Stimulated activated CD8-positive, alpha-beta memory T cell treated with anti-CD3 and anti-CD28 coated beads, Interleukin-15, amount 100 ng/mL, for 24 hours (primary cell): Measurements from ENCODE around the gene TMEM202.
"Not testable (repeated sequence)": the region's sequence is repeated elsewhere in the genome, so short reads cannot be mapped to it uniquely, and the experiment has no call there.

Experiments used
- DNase-seq: peaks from one replicate; pipeline ENCODE4 v3.0.0-alpha.2; 2020; ENCODE audit warnings: low read depth

Gene TMEM202

DNA sequence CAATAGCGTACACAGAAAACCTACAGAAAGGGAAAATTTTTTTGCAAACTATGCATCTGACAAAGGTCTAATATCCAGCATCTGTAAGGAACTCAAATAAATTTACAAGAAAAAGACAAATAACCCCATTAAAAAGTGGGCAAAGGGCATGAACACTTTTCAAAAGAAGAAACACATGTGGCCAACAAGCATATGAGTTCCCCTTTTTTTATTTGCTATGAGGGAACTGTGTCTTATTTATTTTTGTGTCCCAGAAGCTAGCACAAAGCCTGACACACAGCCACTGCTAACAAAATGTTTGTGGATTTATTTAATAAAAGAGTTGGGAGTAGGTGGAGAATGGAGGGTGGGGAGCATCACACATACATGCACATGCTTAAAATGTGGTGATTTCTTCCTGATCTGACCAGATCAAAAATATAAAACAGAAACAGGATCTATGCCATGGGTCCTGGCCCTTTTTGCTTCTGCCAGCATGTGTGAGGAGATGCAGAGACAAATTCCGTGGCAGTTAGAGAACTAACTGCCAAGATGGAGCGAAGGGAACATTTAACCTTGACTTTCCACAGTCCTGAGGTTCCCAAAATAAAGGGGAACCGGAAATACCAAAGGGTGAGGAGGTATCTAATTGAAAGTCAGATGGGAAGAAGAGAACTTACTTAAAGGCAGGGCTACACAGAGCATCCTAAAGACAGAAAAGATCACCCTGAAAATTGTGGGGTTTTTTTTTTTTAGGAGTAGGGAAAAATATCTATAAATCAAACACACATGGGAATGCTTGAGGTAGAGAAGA is at the start of gene TMEM202:
TMEM202 (plus strand) TSS at position 510 of the 793 bp plus-strand sequence; CDS start at position 532, 22 bp downstream.
- DNase-seq: no peak

GRCh38 chr15:72353266-72353665 is 44.8 kb upstream of the TMEM202 start:
- DNase-seq: no peak

- DNase-seq: no peak
Observed at GRCh38 chr15:72354496-72354895, 43.6 kb upstream of the TMEM202 start.

DNA sequence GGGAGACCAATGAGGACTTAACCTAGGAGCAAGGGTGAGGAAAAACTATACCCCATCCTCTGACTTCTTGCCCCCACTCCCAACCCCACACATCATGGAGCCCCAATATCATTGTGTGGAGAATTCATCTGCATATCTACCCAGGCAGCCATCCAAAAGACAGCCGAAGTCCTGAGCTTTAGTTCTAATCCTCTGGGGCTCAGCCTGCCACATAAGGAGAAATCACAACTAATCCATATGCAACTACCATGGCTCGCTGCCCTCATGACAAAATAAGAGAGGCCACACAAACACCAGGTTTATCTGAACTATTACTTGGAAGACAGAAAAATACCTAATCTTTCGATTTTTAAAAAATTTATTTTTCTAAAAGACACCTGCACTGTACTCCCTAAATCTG is 40.0 kb upstream of the TMEM202 start:
- no peak for DNase-seq

- DNase-seq: no peak
Observed at GRCh38 chr15:72358650-72359171, 39.4 kb upstream of the TMEM202 start.

DNA sequence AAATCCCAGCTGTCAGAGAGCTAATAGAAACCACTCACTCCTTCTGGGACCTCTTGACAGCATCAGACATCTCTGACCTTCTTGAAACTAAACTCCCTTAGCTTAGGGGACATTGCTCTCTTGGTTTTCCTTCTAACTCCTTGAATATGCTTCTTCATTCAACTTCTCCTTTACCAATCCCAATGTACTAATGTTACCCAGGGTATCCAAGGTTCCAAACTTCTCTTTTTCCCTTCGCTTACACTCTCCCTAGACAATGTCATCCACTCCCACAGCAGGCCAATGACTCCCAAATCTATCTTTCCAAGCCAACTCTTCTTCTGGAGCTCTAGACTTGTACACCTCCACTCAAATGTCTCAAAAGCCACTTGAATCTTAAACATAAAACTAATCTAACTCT is 36.9 kb upstream of the TMEM202 start:
- DNase-seq: no peak

DNA sequence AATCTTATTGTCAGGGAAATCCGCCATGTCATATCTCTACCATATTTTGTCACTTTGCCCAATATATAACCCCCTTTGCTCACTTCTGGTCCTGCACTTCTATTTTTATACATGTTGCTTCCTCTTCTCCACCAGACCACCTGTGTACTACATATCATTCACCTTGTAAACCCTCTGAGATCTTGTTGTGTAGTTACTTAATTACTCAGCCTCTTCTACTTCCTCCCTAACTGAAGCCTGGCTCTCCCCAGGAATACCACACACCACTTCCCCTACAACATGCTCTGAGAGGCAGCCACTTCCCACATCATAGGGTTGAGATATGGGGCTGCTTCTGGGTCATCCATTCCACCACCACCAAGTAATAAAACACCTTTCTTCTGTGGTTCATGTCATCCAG is 32.3 kb upstream of the TMEM202 start:
- no peak for DNase-seq

GRCh38 chr15:72368325-72368724 is 29.8 kb upstream of the TMEM202 start:
- no peak for DNase-seq

DNA sequence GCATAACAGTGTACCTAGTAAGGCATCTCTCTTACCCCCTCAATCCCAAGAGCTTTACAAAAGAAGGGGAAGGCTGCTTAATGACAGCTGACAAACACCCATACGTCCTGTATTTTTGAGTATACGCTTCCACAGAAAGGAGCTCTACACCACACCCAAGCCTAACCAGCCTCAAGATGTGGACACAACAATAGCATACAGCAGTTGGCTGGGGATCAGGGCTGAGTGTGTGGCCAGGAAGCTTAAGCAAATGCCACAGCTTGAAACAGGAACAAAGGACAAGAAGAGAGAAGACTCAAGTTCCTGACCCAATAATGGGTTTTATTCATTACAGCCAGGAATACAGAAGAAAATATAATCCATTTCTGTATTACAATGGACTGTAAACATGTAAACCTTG is 29.2 kb upstream of the TMEM202 start:
- DNase-seq: no peak

GRCh38 chr15:72369964-72370363 is 28.1 kb upstream of the TMEM202 start:
- no peak for DNase-seq

DNA sequence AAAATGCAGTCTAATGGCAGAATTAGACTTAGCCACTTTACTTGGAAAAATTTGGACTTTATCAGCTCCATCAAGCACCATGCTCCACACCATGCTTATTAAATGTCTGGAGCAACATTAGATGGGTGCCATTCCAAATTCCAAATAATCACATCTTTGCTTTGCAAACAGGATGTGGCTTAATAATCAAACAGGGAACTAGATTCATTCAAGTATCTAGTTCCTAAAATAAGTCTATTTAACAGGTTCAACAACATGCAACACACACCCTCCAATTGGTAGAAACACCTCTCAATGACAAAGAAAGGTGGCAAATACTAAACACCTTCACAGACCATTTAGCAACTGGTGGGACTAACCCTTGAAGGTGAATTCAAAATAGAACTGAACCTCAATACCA is 25.7 kb upstream of the TMEM202 start:
- no peak for DNase-seq

DNA sequence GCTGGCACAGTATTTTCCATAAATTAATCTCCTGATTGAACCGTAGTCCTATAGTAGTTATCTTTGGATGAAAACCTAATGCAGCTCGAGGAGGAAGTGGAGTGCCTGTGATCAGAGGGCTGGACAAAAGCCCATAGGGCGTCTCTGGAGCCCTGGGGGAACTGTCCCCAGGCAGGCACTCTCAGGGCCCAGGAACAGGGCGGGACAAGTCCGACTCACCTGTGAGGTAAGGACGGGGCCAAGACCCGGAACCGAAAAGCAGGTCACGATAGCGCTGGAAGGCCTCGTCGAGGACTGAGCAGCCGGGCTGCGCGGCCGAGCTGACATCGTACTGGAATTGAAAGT is 22.6 kb upstream of the TMEM202 start:
- no peak for DNase-seq

GRCh38 chr15:72375846-72376581 is 22.1 kb upstream of the TMEM202 start, which contains the start of gene HEXA:
Gene HEXA (minus strand): TSS chr15:72376014. CDS start chr15:72375972, 42 bp downstream.
- peak; percentile 100 for DNase-seq

GRCh38 chr15:72377331-72377730 is 20.8 kb upstream of the TMEM202 start:
- DNase-seq: no peak

GRCh38 chr15:72379106-72379505 is 19.0 kb upstream of the TMEM202 start:
- not testable (repeated sequence) for DNase-seq

GRCh38 chr15:72379856-72380430 is 18.2 kb upstream of the TMEM202 start:
- no peak for DNase-seq

DNA sequence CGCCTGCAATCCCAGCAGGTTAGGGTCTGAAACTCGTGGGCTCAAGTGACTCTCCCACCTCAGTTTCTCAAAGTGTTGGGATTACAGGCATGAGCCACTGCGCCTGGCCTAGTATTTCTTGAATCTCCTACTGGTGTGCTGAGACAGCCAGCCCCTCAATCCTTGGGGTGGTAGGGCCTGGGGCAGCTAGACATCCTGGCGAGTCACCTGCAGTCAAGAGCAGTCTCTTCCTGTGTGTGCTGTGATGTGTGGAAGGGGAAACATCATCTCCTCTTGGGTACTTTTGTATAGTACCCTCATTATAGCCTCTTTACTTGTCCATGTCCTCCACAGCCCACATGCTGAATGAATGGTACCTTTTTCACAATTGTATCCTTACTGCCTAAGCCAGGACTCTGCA is 17.4 kb upstream of the TMEM202 start:
- no peak for DNase-seq

- DNase-seq: no peak
Observed at GRCh38 chr15:72382146-72382545, 16.0 kb upstream of the TMEM202 start.

DNA sequence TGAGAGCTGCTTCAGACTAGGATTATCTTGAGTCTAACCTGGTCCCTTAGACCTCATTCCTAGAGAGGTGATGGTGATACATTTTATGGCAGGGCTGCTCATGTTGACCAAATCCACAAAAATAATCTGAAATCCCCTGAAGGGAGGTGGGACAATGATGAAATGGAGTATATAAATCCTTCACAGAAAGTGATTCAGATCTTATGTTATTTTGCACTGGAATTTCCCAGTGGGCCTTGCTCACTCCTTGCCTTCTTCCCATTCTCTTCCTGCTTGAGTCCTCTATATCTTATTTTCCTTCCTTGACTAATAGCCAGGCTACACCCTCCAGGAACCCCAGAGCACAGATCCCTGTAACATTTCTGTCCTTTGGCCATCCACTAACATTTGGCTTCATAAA is 10.4 kb upstream of the TMEM202 start:
- no peak for DNase-seq

DNA sequence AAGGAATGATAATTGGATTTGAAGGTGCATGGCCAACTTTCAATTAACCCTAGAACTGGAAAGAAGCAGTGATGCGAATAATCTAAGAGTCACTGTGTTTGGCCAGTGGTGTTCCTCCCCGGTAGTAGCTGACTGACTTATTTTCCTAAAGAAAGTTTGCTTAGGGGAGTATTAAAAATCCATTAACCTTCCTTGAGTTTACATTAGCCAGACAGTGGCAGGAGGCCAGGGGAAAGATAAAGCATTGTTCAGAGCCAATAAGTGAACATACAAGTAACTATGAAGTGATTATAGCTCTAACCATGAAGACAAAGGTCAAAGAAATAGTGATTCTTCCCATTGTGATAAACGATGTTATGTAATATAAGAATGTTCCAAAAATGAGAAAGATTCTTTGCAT is 8.9 kb upstream of the TMEM202 start:
- DNase-seq: no peak

GRCh38 chr15:72396331-72396730 is 1.8 kb upstream of the TMEM202 start:
- DNase-seq: not testable (repeated sequence)

DNA sequence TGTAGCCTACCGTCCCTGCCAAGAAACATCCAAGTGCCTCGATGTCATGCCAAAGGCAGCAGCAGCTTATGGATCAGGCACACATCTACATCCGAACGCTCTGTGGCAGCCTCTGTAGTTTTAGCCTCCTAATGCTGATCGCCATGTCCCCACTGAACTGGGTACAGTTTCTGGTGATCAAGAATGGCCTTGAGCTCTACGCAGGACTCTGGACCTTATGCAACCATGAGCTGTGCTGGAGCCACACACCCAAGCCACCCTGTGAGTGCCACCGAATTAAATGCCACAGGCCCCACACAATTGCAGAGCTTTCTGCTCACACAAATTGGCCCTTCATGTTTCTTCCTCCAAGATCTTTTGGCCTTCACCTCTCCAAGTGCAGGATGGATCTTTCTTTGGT is 543 bp downstream of the TMEM202 start:
- DNase-seq: no peak

GRCh38 chr15:72402726-72403125 is 4.6 kb downstream of the TMEM202 start:
- DNase-seq: no peak
